Endothelial cell of umbilical vein (primary cell): ENCODE results near the gene TTC13.

Source experiments
- EZH2 ChIP-seq: IDR thresholded peaks from 2 replicates; pipeline ENCODE4 v1.6.1; 2012; ENCODE audit warnings: borderline replicate concordance, low read depth, mild to moderate bottlenecking, moderate library complexity, low read length, inconsistent platforms; ENCODE audit not compliant: severe bottlenecking
- FOS ChIP-seq: IDR thresholded peaks from 2 replicates; pipeline ENCODE4 v1.6.1; 2011; ENCODE audit warnings: mild to moderate bottlenecking, low read length, moderate library complexity, borderline replicate concordance; ENCODE audit not compliant: insufficient read depth
- TF ChIP-seq, protein P1 (sequence below), 2 donors: IDR thresholded peaks; 1 replicate in 1 of 2; 2 replicates in 1 of 2; pipeline ENCODE4 v1.5.1; 2011; ENCODE audit warnings: low read length in 2 of 2, mild to moderate bottlenecking in 2 of 2, moderate library complexity in 2 of 2, control low read depth in 1 of 2, inconsistent platforms in 1 of 2, low read depth in 1 of 2; ENCODE audit not compliant: insufficient read depth in 1 of 2; ENCODE audit errors: extremely low read depth in 1 of 2

DNA sequence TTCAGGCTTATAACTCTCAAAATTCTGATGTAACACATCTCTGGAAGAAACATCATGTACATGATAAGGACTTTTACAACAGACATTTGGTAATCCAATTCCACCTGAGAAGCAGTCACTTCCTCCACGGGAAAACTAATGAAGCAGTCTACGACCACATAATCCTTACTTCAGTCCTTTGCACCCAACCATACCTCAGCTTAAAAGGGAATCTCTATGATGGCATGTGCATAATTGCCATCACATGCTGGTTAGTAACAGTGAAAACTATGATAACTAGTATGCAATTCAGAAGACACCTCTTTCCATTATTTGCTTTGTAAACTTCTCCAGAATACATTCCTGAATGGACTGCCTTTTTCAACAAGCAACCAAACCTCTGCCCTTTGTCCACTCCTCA, 53.1 kb downstream of the TTC13 start:
- no peak for TF ChIP-seq FOS
- TF ChIP-seq, protein P1, sequence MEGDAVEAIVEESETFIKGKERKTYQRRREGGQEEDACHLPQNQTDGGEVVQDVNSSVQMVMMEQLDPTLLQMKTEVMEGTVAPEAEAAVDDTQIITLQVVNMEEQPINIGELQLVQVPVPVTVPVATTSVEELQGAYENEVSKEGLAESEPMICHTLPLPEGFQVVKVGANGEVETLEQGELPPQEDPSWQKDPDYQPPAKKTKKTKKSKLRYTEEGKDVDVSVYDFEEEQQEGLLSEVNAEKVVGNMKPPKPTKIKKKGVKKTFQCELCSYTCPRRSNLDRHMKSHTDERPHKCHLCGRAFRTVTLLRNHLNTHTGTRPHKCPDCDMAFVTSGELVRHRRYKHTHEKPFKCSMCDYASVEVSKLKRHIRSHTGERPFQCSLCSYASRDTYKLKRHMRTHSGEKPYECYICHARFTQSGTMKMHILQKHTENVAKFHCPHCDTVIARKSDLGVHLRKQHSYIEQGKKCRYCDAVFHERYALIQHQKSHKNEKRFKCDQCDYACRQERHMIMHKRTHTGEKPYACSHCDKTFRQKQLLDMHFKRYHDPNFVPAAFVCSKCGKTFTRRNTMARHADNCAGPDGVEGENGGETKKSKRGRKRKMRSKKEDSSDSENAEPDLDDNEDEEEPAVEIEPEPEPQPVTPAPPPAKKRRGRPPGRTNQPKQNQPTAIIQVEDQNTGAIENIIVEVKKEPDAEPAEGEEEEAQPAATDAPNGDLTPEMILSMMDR (IDR thresholded peaks at IDR 0.05; ENCODE audit: extremely low read depth in 1 of 2, insufficient read depth in 1 of 2, low read depth in 1 of 2, low read length in 2 of 2), result no peak
- no peak for TF ChIP-seq EZH2
